Stimulated activated CD8-positive, alpha-beta memory T cell treated with anti-CD3 and anti-CD28 coated beads, Interleukin-7, amount 100 ng/mL, for 1 hour (primary cell): ENCODE results near the gene PMIS2.

Source experiments
- DNase-seq, 2 donors: peaks; one replicate each; pipeline ENCODE4 v3.0.0-alpha.2; 2020; ENCODE audit warnings: low read depth in 2 of 2

The PMIS2 gene

DNA sequence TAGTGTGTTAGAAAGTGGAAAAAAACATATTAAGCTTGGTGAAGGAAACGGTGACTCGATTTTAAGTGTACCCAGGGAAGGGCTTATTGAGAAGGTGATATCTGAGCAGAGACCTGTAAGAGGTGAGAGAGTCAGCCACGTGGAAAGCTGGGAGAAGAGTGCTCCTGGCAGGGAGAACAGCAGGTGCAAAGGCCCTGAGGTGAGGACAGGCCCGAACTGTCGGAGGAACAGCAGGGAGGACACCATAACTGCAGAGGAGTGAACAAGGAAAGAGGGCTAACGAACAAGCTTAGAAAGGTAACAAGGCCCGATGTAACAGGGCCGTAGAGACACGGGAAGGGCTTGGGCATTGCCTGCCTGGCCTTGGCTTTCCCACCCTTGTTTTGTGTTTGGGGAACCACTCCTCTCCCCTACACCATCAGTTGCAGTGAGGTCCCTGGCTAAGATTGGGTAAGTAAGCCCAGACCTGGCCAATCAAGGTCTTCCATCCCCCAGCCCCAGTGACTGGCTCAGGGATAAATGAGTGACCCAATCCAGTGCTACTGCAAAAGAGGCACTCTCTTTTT lies 29.9 kb upstream of the PMIS2 start:
- DNase-seq, result no peak

DNA sequence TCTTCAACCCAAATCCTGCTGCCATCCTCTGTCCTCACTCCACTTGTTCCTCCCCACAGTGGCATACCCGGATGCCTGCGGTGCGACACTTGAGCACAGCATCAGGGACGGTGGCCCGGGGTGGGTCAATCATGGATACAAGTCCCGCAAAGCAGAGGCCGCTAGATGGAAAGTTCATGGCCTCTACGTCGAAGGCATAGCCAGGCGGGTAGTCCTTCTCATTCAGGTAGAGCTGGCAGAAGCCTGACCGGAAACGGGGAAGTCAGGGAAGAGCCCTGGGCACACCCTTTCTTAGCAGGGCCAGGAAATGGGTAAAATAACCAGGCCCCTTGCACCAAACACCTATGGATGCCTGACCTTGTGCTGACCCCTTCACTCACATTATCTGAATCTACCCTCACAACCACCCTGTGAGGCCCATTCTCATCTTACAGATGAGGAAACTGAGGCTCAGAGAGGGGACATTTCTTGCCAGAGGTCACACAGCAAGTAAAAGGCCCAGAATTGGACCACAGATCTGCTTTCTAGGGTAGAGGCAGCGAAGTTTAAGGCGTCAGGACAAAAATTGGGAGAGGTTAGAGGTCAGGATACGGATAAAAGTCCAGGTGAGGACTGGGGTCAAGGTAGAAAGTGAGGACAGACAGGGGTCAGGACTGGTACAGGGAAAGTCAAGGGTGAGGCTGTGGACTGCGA lies 29.0 kb upstream of the PMIS2 start:
- no peak for DNase-seq

DNA sequence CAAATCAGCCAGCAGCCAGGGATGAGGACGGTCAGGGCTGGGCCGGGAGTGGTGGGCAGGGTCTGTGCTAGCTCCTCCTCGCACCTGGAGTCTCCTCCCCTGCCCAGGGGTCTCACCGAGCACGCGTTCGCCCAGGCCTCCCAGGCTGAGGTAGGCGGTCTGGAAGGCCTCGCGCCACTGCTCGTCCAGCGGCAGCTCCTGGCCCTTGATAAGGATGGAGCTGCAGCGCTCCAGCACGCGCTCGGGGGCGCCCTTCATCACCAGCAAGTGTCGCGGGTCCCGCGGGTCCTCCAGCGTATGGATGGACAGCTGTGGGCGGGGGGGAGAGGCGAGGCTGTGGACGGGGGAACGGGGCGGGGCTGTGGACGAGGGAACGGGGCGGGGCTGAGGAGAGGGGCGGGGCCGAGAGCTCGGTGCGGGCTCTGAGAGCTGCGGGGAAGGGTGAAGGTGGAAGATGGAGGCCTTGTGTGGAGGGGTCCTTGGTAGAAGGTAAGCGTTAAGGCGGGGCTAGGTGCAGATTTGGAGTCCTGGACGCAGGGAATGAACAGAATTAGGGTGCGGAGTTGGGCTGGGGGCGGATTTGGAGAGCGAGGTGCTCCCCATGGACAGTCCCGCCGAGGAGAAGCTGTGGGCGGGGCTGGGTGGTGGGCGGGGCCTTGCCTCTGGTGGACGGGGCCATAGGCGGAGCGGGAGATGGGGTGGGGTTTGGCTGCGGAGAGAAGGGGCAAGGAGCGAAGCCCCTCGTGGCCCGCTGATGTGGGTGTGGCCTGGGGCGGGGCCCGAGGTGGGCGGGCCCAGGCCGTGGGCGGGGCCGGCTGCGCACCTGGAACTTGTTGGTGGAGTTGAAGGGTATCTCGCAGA lies 28.2 kb upstream of the PMIS2 start:
- DNase-seq, result peak in 1 of 2 donors; percentile 31

GRCh38 chr19:35558400-35559280 lies 27.3 kb upstream of the PMIS2 start:
- no peak for DNase-seq

- DNase-seq, result no peak
Measured at GRCh38 chr19:35559281-35559659, 26.7 kb upstream of the PMIS2 start.

DNA sequence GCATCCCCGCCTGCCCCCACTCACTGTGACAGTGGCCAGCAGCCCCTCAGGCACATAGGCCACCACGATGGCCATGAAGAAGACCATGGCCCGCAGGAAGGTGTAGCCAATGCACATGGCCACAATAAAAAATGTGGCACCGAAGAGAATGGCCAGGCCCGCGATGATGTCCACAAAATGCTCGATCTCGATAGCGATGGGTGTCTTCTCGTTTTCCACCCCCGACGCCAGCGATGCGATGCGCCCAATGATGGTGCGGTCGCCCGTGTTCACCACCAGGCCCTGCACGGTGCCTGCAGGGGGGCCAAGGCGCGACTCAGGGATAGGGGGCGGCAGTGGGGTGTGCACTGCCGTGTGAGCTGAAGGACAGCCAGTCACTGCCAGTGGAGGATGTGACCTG lies 26.2 kb upstream of the PMIS2 start:
- DNase-seq, result no peak

DNA sequence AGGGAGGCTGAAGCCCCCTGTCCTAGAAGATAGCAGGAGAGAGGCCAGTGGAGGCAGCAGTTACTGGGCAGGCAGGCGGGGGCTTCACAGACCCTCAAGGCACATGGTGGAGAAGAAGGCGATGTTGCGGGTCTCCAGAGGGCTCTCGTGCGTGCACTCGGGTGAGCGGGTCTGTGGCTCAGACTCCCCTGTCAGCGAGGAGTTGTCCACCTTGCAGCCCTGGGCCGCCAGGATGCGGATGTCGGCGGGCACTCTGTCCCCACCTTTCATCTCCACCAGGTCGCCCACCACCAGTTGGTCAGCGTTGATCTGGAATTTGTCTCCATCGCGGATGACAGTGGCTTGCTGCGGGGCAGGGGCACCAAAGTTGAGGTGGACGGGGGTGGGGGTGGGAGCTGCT lies 25.7 kb upstream of the PMIS2 start:
- no peak for DNase-seq

- DNase-seq, result no peak
Measured at GRCh38 chr19:35560677-35561076, 25.3 kb upstream of the PMIS2 start.

DNA sequence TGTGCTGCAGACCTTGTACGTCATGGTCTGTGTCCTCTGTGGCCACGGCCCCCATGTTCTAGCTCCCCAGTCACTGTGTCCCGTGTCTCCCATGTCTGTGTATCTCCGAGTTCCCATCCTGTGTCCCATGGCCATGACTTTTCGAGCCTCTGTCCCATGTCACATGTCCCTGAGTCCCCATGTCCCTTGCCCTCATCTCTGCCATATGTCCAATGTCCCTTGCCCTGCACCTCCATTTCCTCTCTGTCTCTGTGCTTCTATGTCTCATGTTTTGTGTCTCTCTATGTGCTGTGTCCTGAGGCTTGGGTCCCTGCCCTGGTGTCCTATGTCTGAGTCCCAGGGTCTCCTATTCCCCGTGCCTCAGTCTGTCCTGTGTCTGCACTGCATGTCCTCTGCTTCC lies 24.5 kb upstream of the PMIS2 start:
- DNase-seq, result no peak

GRCh38 chr19:35562336-35562735 lies 23.6 kb upstream of the PMIS2 start:
- no peak for DNase-seq

- no peak for DNase-seq
Measured at GRCh38 chr19:35562776-35563175, 23.2 kb upstream of the PMIS2 start.

GRCh38 chr19:35563207-35563829 lies 22.7 kb upstream of the PMIS2 start, which contains the start of gene ATP4A:
TSS of gene ATP4A (minus strand) at chr19:35563658. CDS start at chr19:35563629, 29 bp downstream.
- no peak for DNase-seq

DNA sequence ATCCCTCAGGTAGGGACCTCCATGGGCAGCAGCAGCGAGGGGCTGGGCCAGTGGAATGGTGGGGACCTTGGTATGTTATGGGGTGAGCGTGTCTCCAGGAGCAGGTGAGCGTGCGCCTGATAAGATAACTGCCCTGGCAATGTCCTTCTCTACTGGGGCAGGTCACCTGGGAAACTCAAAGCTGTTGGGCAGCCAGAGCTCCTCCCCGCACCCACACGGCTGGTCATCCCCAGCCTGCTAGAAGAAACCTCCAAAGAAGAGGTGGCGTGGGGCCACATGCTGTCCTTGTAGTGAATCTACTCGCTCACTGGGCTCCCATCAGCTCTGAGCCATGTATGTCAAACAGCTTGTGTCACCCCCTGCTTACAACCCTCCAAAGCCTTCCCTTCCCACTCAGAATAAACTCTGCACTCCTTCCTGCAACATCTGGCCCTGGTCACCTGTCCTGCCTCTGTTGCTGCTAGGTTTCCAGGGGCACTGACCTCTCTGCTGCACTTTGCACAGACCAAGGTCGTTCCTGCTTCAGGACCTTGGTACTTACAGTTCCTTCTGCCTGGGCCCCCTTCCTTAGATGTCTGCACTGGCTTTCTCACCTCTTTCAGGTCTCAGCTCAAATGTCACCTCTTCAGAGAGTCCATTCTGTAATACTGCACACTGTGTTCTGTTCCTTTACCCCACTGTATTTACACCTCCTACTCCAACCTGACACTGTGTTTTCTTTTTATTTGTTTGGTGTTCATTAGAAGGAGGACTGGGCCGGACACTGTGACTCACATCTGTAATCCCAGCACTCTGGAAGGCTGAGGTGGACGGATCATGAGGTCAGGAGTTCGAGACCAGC lies 20.7 kb upstream of the PMIS2 start:
- no peak for DNase-seq

- DNase-seq, result no peak
Measured at GRCh38 chr19:35566738-35567137, 19.2 kb upstream of the PMIS2 start.

- DNase-seq, result no peak
Measured at GRCh38 chr19:35569281-35569781, 16.6 kb upstream of the PMIS2 start.

DNA sequence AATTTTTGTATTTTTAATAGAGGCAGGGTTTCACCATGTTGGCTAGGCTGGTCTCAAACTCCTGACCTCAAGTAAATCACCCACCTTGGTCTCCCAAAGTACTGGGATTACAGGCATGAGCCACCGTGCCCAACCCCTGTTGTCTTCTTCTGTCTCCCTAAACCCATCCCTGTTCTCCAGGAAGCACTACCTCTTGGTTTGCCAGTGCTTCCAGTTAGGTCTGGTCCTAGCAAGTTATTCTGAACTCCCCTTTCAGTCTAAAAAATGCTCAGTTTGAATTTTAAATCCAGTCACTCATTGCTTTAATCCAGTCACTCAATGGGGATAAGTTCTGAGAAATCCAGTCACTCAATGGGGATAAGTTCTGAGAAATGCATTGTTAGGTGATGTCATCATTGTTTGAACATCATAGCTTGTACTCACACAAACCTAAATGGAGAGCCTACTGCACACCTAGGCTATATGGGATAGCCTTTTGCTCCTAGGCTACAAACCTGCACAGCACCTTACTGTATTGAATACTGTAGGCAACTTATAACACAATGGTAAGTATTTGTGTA lies 14.5 kb upstream of the PMIS2 start:
- DNase-seq, result no peak

GRCh38 chr19:35577918-35578317 lies 8.1 kb upstream of the PMIS2 start:
- no peak for DNase-seq

DNA sequence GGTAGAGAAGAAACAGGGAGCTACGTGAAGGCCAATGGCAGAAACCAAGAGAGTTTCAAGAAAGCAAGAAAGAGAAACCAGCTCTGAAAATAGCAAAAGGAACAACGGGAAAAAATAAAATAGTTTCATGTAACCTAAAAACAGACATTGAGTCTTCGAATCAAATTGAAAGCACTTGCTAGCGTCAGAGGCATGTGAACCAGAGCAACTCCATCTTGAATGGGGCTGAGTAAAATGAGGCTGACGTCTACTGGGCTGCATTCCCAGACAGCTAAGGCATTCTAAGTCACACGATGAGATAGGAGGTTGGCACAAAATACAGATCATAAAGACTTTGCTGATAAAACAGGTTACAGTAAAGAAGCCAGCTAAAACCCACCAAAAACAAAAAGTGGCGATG lies 7.3 kb upstream of the PMIS2 start:
- no peak for DNase-seq

DNA sequence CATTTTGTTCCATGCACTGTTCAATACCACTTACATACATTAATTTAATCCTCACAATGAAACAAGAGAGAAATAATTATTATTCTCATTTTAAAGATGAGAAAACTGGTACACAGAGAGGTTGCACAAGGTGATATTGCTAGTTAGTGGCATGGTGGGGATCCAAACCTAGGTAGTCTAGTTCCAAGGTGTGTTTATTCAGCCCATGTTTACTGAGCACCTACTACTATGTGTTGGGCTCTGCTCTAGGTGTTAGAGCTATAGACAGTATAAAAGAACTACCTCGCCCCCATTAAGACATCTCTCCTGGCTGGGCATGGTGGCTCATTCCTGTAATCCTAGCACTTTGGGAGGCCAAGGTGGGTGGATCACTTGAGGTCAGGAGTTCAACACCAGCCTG lies 3.2 kb upstream of the PMIS2 start:
- DNase-seq, result no peak

DNA sequence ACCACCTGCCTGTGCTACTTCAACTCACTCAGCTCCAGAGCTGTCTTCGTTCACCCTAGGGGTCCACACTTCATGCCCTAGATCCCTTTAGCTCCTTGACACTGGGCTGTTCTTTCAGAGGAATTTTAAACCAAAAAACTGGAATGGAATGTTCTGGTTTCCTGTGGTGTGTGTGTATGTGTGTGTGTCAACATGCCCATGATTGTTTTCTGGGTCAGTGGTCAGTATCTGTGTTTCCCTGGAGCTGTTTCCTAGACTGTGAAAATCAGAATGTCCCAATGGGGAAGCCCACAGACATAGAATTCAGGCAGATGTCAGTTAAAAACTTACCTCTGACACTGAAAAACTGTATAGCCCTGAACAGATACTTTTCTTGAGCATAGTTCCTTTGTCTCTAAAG lies 1.3 kb downstream of the PMIS2 start:
- DNase-seq, result no peak
